Karpas-422 (cell line): ENCODE measurements around the gene HOXA5. TPM values are rescaled to one million over a fixed set of nuclear protein-coding genes. Genes with fewer than 3 reads are reported as not detected.

ENCODE experiments used
- DNase-seq: peaks from one replicate; pipeline ENCODE4 v3.0.0-alpha.2; 2015
- H2AFZ ChIP-seq: fragments of 200-600 bp; sonication (generic); 2 replicates; pipeline ENCODE4 v1.6.1; 2014; ENCODE audit warnings: antibody characterized with exemption, low read length, mixed read lengths
- H3K27ac ChIP-seq: fragments of 200-600 bp; sonication (generic); 2 replicates; pipeline ENCODE4 v1.5.1; 2014; ENCODE audit warnings: mild to moderate bottlenecking, low read length, moderate library complexity
- H3K27me3 ChIP-seq: fragments of 200-600 bp; sonication (generic); 2 replicates; pipeline ENCODE4 v1.6.1; 2014; ENCODE audit warnings: low read length, mixed read lengths
- H3K36me3 ChIP-seq: fragments of 200-600 bp; sonication (generic); 2 replicates; pipeline ENCODE4 v1.6.1; 2014; ENCODE audit warnings: low read length, mixed read lengths; ENCODE audit not compliant: insufficient read depth
- H3K4me1 ChIP-seq: fragments of 200-600 bp; sonication (generic); 2 replicates; pipeline ENCODE4 v1.6.1; 2014; ENCODE audit warnings: mild to moderate bottlenecking, low read length, mixed read lengths
- H3K4me2 ChIP-seq: fragments of 200-600 bp; sonication (generic); 2 replicates; pipeline ENCODE4 v1.6.1; 2014; ENCODE audit warnings: low read length, low read depth, mild to moderate bottlenecking; ENCODE audit not compliant: poor library complexity, severe bottlenecking
- H3K4me3 ChIP-seq: fragments of 200-600 bp; sonication (generic); 2 replicates; pipeline ENCODE4 v1.5.1; 2014; ENCODE audit warnings: mild to moderate bottlenecking, antibody characterized with exemption, low read length, mixed read lengths
- H3K79me2 ChIP-seq: fragments of 200-600 bp; sonication (generic); 2 replicates; pipeline ENCODE4 v1.6.1; 2014; ENCODE audit warnings: mild to moderate bottlenecking, low read length, mixed read lengths
- H3K9ac ChIP-seq: fragments of 200-600 bp; sonication (generic); 2 replicates; pipeline ENCODE4 v1.6.0; 2014; ENCODE audit warnings: low read length
- H3K9me2 ChIP-seq: fragments of 200-600 bp; sonication (generic), shearing (Covaris generic); replicated peaks from 2 replicates; pipeline ENCODE4 v1.6.0; 2014; ENCODE audit warnings: mild to moderate bottlenecking, low read length, moderate library complexity; ENCODE audit not compliant: insufficient read depth
- H3K9me3 ChIP-seq: fragments of 300-700, 200-600 bp; sonication (generic); 2 replicates; pipeline ENCODE4 v1.6.1; 2014; ENCODE audit warnings: low read length, mixed read lengths
- H4K20me1 ChIP-seq: fragments of 200-600 bp; sonication (generic); 2 replicates; pipeline ENCODE4 v1.6.1; 2014; ENCODE audit warnings: mild to moderate bottlenecking, antibody characterized with exemption, low read length, low read depth; ENCODE audit not compliant: insufficient read depth
- total RNA-seq: library from RNA; depleted of rRNA; stranded (reverse); fragments of >200 nt; shearing (Covaris generic); gene quantifications from 2 replicates; pipeline ENCODE4 v1.2.3, GENCODE V29; 2014; ENCODE audit warnings: low replicate concordance

The HOXA5 gene
- total RNA-seq, 1 experiment from 2014 or later = 4.1 TPM

DNA sequence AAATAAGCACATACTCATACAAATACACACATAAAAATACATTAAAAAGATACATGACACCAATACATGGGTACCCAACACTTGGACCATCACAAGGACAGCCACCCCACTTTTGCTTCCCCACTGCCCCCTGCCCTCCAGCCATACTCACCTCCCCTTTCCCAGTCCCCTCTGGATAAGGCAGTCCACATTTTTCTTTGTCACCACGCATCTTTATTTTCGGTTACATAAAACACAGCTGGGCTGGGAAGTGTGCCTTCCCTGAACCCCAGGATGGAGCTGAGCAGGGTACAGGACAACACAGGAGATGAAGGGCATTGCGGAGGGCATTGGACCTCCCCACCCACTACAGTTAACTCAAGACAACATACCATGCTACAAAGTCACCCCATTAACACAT lies 10.0 kb upstream of the HOXA5 start:
- Histone ChIP-seq H3K36me3 (no peaks in the 10 kb centered on the region), H3K27ac (no peak overlapping the region), H3K9me3 (no peaks in the 10 kb centered on the region), H3K9ac (no peak overlapping the region), H3K79me2 (peaks cover 20% of the 10 kb centered on the region), H3K4me1 (peaks cover 54% of the 10 kb centered on the region), H3K9me2 (no peaks in the 10 kb centered on the region), H4K20me1 (no peaks in the 10 kb centered on the region), H3K27me3 (no peaks in the 10 kb centered on the region), H3K4me3 (no peak overlapping the region), H2AFZ (no peak overlapping the region), H3K4me2 (no peak overlapping the region)
- no peak for DNase-seq

- no peak overlapping the region for H3K27ac ChIP-seq
- H3K36me3 ChIP-seq = no peaks in the 10 kb centered on the region
- H4K20me1 ChIP-seq = no peaks in the 10 kb centered on the region
- DNase-seq = no peak
- no peaks in the 10 kb centered on the region for H3K9me2 ChIP-seq
- no peak overlapping the region for H2AFZ ChIP-seq
- H3K4me3 ChIP-seq = no peak overlapping the region
- H3K4me2 ChIP-seq = no peak overlapping the region
- H3K79me2 ChIP-seq = peaks cover 26% of the 10 kb centered on the region
- peaks cover 60% of the 10 kb centered on the region for H3K4me1 ChIP-seq
- H3K9ac ChIP-seq = no peak overlapping the region
- H3K27me3 ChIP-seq = no peaks in the 10 kb centered on the region
- no peaks in the 10 kb centered on the region for H3K9me3 ChIP-seq
Observed at GRCh38 chr7:27152816-27153442, 9.4 kb upstream of the HOXA5 start.

DNA sequence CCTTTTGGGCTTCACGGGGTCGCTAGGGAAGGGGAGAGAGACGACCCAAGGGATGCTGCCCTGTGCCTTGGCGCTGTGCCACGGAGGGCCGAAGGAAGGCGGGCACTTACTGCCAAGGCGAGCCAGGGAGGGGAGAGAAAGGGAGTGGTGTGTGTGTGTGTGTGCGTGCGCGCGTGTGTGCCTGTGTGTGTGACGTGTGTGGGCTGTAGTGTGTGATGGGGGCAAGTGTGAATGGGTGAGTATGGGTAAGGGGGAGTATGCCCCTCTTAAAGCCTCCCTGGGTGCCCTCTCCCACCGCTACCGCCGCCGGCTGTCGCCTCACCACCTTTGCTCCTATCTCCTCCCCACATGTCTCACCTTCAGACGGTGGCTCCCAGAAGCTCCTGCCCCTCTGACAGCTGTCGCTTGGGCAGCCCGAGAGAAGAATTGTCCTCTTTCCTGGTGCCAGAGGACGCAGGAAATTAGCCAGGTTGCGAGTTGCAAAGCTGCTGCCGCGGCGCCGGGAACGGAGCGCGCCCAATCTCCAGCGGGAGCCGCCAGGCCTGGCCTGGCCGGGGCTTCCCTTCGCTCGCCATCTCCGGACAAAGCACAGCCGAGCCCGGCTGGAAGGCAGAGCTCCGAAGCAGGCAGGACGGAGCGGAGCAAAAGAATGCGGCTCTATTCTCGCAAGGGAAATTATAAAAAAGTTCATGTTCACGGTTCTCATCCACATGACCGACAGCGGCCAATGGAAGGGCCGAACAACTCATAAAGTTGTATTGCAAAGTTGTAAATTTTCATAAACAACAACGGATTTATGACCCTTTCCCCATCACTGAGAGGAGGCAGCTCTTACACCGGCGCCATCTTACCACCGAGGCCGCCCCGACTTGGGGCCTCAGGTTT lies 8.7 kb upstream of the HOXA5 start, which contains the start of gene HOXA3:
Gene HOXA3, minus strand, starts transcription at position 653 of the 885 bp plus-strand sequence. CDS start 41,943 bp downstream, outside the sequence.
- no peaks in the 10 kb centered on the region for H3K36me3 ChIP-seq
- H3K9me2 ChIP-seq = no peaks in the 10 kb centered on the region
- H4K20me1 ChIP-seq = no peaks in the 10 kb centered on the region
- H3K4me3 ChIP-seq = peak within 1 kb of the TSS; percentile 84
- H2AFZ ChIP-seq = peak within 1 kb of the TSS; percentile 96
- H3K9ac ChIP-seq = peak within 1 kb of the TSS; percentile 84
- no peaks in the 10 kb centered on the region for H3K27me3 ChIP-seq
- no peaks in the 10 kb centered on the region for H3K9me3 ChIP-seq
- H3K27ac ChIP-seq = peak within 1 kb of the TSS; percentile 52; the same call in 1 of the 2 replicates
- H3K4me2 ChIP-seq = peak within 1 kb of the TSS; percentile 88
- H3K4me1 ChIP-seq = peaks cover 59% of the 10 kb centered on the region
- peaks cover 31% of the 10 kb centered on the region for H3K79me2 ChIP-seq
- DNase-seq = peak; percentile 59

DNA sequence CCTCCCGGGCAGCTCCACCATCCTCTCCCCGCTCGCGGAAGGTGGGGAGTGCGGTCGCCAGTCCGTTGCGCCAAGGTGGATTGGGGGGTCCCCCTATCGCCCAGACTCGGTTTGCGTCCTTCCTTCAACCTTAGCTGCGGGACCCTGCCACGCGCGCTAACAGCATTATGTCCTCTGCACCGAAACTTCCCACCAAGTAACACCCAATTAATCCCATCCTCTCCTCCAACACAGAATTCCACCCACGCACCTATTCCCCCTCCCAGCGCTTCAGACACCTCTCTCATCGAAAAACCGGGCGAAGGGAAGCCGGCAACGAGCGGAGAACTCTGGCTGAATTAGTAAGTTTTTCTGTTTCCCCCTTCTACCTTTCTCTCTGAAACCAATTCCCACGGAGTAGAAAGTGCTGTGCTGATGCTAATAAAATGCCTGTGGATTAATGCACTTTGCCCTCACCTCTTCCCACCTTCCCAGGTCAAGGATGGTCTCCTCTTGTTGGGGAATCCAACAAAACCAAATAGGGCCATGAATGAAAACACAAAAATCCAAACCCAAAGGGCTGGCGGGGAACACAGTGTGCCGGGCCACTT lies 8.0 kb upstream of the HOXA5 start:
- H3K4me3 ChIP-seq = peak overlapping the region; percentile 84
- H3K27ac ChIP-seq = peak overlapping the region; percentile 52
- H3K9me3 ChIP-seq = no peaks in the 10 kb centered on the region
- H3K4me1 ChIP-seq = peaks cover 53% of the 10 kb centered on the region
- H3K9me2 ChIP-seq = no peaks in the 10 kb centered on the region
- H3K27me3 ChIP-seq = no peaks in the 10 kb centered on the region
- peak overlapping the region; percentile 88 for H3K4me2 ChIP-seq
- H3K9ac ChIP-seq = peak overlapping the region; percentile 84
- no peaks in the 10 kb centered on the region for H4K20me1 ChIP-seq
- H3K79me2 ChIP-seq = peaks cover 33% of the 10 kb centered on the region
- peak; percentile 51 for DNase-seq
- peak overlapping the region; percentile 96 for H2AFZ ChIP-seq
- H3K36me3 ChIP-seq = no peaks in the 10 kb centered on the region; the same call in 1 of the 2 replicates

- H2AFZ ChIP-seq = peak overlapping the region; percentile 96
- peak overlapping the region; percentile 52 for H3K27ac ChIP-seq
- peaks cover 37% of the 10 kb centered on the region for H3K79me2 ChIP-seq
- no peaks in the 10 kb centered on the region for H3K27me3 ChIP-seq
- H3K4me3 ChIP-seq = peak overlapping the region; percentile 84
- H3K4me2 ChIP-seq = peak overlapping the region; percentile 88
- peaks cover 47% of the 10 kb centered on the region for H3K4me1 ChIP-seq
- H3K9ac ChIP-seq = peak overlapping the region; percentile 84
- H3K9me2 ChIP-seq = no peaks in the 10 kb centered on the region
- no peaks in the 10 kb centered on the region for H3K9me3 ChIP-seq
- H4K20me1 ChIP-seq = no peaks in the 10 kb centered on the region
- DNase-seq = peak; percentile 94
- peaks cover 6% of the 10 kb centered on the region; the same call in 1 of the 2 replicates for H3K36me3 ChIP-seq
Observed at GRCh38 chr7:27150568-27151340, 7.3 kb upstream of the HOXA5 start.

- H2AFZ ChIP-seq = peak overlapping the region; percentile 91
- no peaks in the 10 kb centered on the region for H4K20me1 ChIP-seq
- H3K4me1 ChIP-seq = peaks cover 39% of the 10 kb centered on the region
- peaks cover 37% of the 10 kb centered on the region for H3K79me2 ChIP-seq
- peak overlapping the region; percentile 84 for H3K4me3 ChIP-seq
- H3K27ac ChIP-seq = 0 out of 2 replicates have a peak overlapping the region, but pooled peaks have one; percentile 16
- H3K9ac ChIP-seq = peak overlapping the region; percentile 84
- H3K9me2 ChIP-seq = no peaks in the 10 kb centered on the region
- H3K27me3 ChIP-seq = no peaks in the 10 kb centered on the region
- peak; percentile 69 for DNase-seq
- peak overlapping the region; percentile 88 for H3K4me2 ChIP-seq
- H3K36me3 ChIP-seq = peaks cover 7% of the 10 kb centered on the region; the same call in 1 of the 2 replicates
- no peaks in the 10 kb centered on the region for H3K9me3 ChIP-seq
Observed at GRCh38 chr7:27149842-27150567, 6.5 kb upstream of the HOXA5 start.
